Occipital lobe (tissue), 3 donors: ENCODE measurements around the gene FBL. TPM values are rescaled to one million over a fixed set of nuclear protein-coding genes. Genes with fewer than 3 reads are reported as not detected.
A peak's percentile ranks its signal among the peaks of the same experiment; 100 is the strongest.

Experiments used
- DNase-seq: peaks from one replicate; lab custom pipeline; 2025; lab: John Stamatoyannopoulos, UW
- small RNA-seq: library from RNA; depleted of rRNA; stranded (forward); fragments of <200 nt; gene quantifications from one replicate; pipeline ENCODE3, GENCODE V24; 2014
- total RNA-seq: library from RNA; depleted of rRNA; stranded (reverse); fragments of >200 nt; gene quantifications from one replicate; pipeline ENCODE4 v1.2.3, GENCODE V29; 2014

Gene FBL
- total RNA-seq, 1 donor from 2014 or later, result 217 TPM

DNA sequence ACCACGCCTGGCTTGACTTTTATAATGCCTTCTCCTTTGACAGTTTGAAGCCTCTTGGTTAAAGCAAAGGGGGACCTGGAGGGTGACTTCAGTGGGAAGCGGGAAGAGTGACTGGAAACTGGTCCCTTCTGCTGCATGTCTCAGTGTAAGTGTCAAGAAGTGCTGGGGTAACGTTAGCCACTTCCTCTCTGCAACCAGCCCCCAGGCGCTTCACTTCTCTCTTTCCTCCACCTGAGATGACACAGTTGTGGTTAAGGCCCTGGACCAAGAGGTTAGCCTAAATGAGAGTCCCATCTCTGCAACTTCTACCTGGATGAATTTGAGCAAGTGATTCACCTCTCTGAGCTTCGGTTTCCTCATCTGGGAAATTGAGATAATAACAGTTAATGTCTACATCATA, 51.2 kb downstream of the FBL start:
- no peak for DNase-seq

DNA sequence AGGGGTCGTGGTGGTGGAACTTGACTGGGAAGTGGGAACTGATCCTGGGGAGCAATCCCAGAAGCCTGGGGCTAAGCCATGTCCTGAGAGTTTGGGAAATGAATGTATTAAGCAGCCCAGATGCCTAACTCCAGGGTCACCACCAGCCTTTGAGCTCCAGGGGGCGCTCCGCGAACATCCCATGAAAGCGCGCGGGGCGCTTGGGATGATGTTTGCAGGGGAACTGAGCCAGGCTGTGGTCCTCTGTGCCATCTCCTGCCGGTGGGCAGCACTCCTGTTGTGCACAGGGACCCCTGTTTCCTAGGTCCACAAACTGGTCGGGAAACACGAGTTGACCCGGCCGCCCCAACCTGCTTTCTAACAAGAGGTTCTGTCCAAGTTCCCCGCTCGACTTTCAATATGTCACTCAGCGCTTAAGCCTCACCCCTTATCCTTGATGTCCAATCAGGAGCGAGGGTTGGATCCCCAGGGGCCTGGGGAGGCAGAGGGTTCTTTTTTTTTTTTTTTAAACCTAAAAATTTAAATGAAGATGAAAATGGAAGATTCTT, 53.1 kb downstream of the FBL start:
- DNase-seq, result peak; percentile 7

GRCh38 chr19:39788244-39788643, 57.9 kb downstream of the FBL start:
- DNase-seq, result no peak

Small RNA genes within 50 kb of the gene (small RNA-seq; reads per million reads assigned to genes)
- gene MIR6719, result not detected

Other genes with a start within 250 kb of the FBL start
- gene LGALS13, start 243.9 kb downstream of the FBL start, total RNA-seq, result not detected
- gene LGALS16, start 190.5 kb downstream of the FBL start, total RNA-seq, result not detected
- not detected for gene LGALS14, start 141.9 kb downstream of the FBL start, total RNA-seq
- gene CLC, start 108.3 kb downstream of the FBL start, total RNA-seq, result not detected
- gene LEUTX, start 67.5 kb downstream of the FBL start, total RNA-seq, result not detected
- 16.7 TPM for gene DYRK1B, start 12.2 kb downstream of the FBL start, total RNA-seq
- 3.1 TPM for gene FCGBP, start 88.3 kb upstream of the FBL start, total RNA-seq
- gene PSMC4, start 124.8 kb upstream of the FBL start, total RNA-seq, result 75.2 TPM
- 27.5 TPM for gene ZNF546, start 150.7 kb upstream of the FBL start, total RNA-seq
- gene ZNF780B, start 209.9 kb upstream of the FBL start, total RNA-seq, result 47.9 TPM
- gene ZNF780A, start 244.6 kb upstream of the FBL start, total RNA-seq, result 59.4 TPM